K562 (cell line): ENCODE results near the gene AQP9. TPM values are rescaled to one million over a fixed set of nuclear protein-coding genes. Genes with fewer than 3 reads are reported as not detected.

Source experiments
- GTF2E2 ChIP-seq: fragments of 200-800 bp; sonication (Bioruptor generic); IDR thresholded peaks from 2 replicates; pipeline ENCODE4 v1.6.1; 2016; ENCODE audit warnings: missing genetic modification characterization, missing compliant biosample characterization
- JUND ChIP-seq, 2 experiments: IDR thresholded peaks; 2 replicates in 1 of 2; 3 replicates in 1 of 2; pipeline ENCODE4 v1.6.1; 2011; ENCODE audit warnings: borderline replicate concordance in 2 of 2, low read depth in 2 of 2, low read length in 2 of 2, improper control_type of control experiment in 1 of 2, missing biosample characterization in 1 of 2, missing genetic modification characterization in 1 of 2, missing genetic modification reagents in 1 of 2
- MEIS2 ChIP-seq: fragments of 450-650 bp; IDR thresholded peaks from 2 replicates; pipeline ENCODE4 v1.6.1; 2014; ENCODE audit warnings: mild to moderate bottlenecking; ENCODE audit not compliant: partially characterized antibody
- NCOR1 ChIP-seq: fragments of 450-650 bp; IDR thresholded peaks from 2 replicates; pipeline ENCODE4 v1.6.1; 2016; ENCODE audit warnings: mild to moderate bottlenecking, moderate library complexity
- SAP30 ChIP-seq: fragments of 200-600 bp; sonication (generic); IDR thresholded peaks from 2 replicates; pipeline ENCODE4 v1.6.1; 2012; ENCODE audit warnings: borderline replicate concordance, low read depth, mild to moderate bottlenecking, moderate library complexity, low read length, control low read depth, inconsistent platforms; ENCODE audit not compliant: insufficient read depth, poor library complexity, severe bottlenecking
- TEAD1 ChIP-seq, 2 experiments: fragments of 450-650 bp in 1 of 2; sonication (generic) in 1 of 2; formaldehyde crosslinking; IDR thresholded peaks; 2 replicates each; pipeline versions ENCODE4 v1.4.0 to v1.8.0; 2020 to 2022; ENCODE audit warnings: mild to moderate bottlenecking in 2 of 2, missing genetic modification reagents in 1 of 2
- ZHX1 ChIP-seq: fragments of 150-350 bp; conservative IDR thresholded peaks from 2 replicates; pipeline ENCODE4 v1.6.1; 2014; ENCODE audit warnings: low read length
- ZKSCAN8 ChIP-seq: fragments of 200-800 bp; sonication (Bioruptor generic); IDR thresholded peaks from 2 replicates; pipeline ENCODE4 v1.6.1; 2016; ENCODE audit warnings: missing genetic modification characterization, missing compliant biosample characterization
- ZNF280A ChIP-seq: fragments of 450-650 bp; IDR thresholded peaks from 2 replicates; pipeline ENCODE4 v1.6.1; 2018; ENCODE audit warnings: mild to moderate bottlenecking, low read depth; ENCODE audit not compliant: partially characterized antibody
- ZNF280B ChIP-seq: fragments of 250-450 bp; sonication (Bioruptor Pico); IDR thresholded peaks from 2 replicates; pipeline ENCODE4 v1.5.1; 2021; ENCODE audit warnings: mild to moderate bottlenecking
- ZNF318 ChIP-seq, 2 experiments: fragments of 450-650 bp; IDR thresholded peaks; 2 replicates each; pipeline ENCODE4 v1.6.1; 2016; ENCODE audit warnings: mild to moderate bottlenecking in 2 of 2, borderline replicate concordance in 1 of 2, low read depth in 1 of 2, moderate library complexity in 1 of 2
- ZNF717 ChIP-seq: fragments of 250-450 bp; sonication (Bioruptor Pico); IDR thresholded peaks from 2 replicates; pipeline ENCODE4 v1.5.0; 2021
- ZNF780A ChIP-seq: fragments of 250-450 bp; sonication (Bioruptor Pico); IDR thresholded peaks from 2 replicates; pipeline ENCODE4 v1.5.0; 2021; ENCODE audit warnings: mild to moderate bottlenecking
- polyA plus RNA-seq, 8 experiments: library from polyadenylated mRNA; depleted of rRNA in 4 of 8; stranded (reverse) in 5 of 8; unstranded in 3 of 8; fragments of >200 nt; fragmentation: Nextera tagmentation in 2 of 8; fragmentation: Illumina TruSeq in 1 of 8; extraction: Ambion mirVana in 2 of 8; extraction: Trizol in 1 of 8; gene quantifications; 2 replicates each; pipeline versions ENCODE4 v1.2.1 to v1.2.3, GENCODE V29; 2011 to 2014; ENCODE audit warnings: inconsistent platforms in 1 of 8, missing spikeins in 1 of 8
- total RNA-seq, 7 experiments: library from RNA; depleted of rRNA in 6 of 7; stranded (reverse); fragments of >200 nt in 6 of 7; fragmentation: Illumina TruSeq in 2 of 7; extraction: Trizol in 2 of 7; gene quantifications; 2 replicates each; pipeline versions ENCODE4 v1.2.1 to v1.2.3, GENCODE V29; 2011 to 2021; ENCODE audit warnings: low replicate concordance in 1 of 7

Gene AQP9
- total and polyA plus RNA-seq, 9 of the 15 experiments (the other 6 are each of a cell fraction or from before 2014, with no cell fraction given), result 0.04 to 0.33 (median 0.07) TPM; not detected in 4

- no peak for TF ChIP-seq ZNF318 (IDR thresholded peaks at IDR 0.05; ENCODE audit: borderline replicate concordance in 1 of 2, low read depth in 1 of 2)
- no peak for TF ChIP-seq ZNF280A
- TF ChIP-seq ZNF717 (CRISPR knock-in tag), result no peak
- TF ChIP-seq MEIS2, result peak; percentile 20
- peak; percentile 22; the same call in 1 of the 2 replicates for TF ChIP-seq JUND (IDR thresholded peaks at IDR 0.05; ENCODE audit: borderline replicate concordance, low read depth, low read length)
- TF ChIP-seq JUND (tag; IDR thresholded peaks at IDR 0.05; ENCODE audit: borderline replicate concordance, low read depth, low read length), result no peak
- TF ChIP-seq ZNF780A (CRISPR knock-in tag), result no peak
- TF ChIP-seq ZHX1, result no peak
- no peak for TF ChIP-seq ZNF280B (CRISPR knock-in tag)
- no peak for TF ChIP-seq GTF2E2 (tag)
- TF ChIP-seq ZKSCAN8 (CRISPR knock-in tag), result peak; percentile 64; the same call in 1 of the 2 replicates
- no peak for TF ChIP-seq TEAD1 (CRISPR knock-in tag; IDR thresholded peaks at IDR 0.05)
- TF ChIP-seq NCOR1, result peak; percentile 51; the same call in 1 of the 2 replicates
- TF ChIP-seq SAP30, result no peak
These were observed 30.1 kb upstream of the AQP9 start (continued) for GRCh38 chr15:58108117-58108516.
